Activated T-helper 1 cell treated with Interleukin-2 at 50 U/mL for 16 hours (primary cell): ENCODE measurements around the gene ARHGAP45.
"Not testable (repeated sequence)": the region's sequence is repeated elsewhere in the genome, so short reads cannot be mapped to it uniquely, and the experiment has no call there.

Experiments
- DNase-seq: peaks from one replicate; pipeline ENCODE4 v3.0.0-alpha.2; 2020; ENCODE audit warnings: low read depth

Gene ARHGAP45, protein sequence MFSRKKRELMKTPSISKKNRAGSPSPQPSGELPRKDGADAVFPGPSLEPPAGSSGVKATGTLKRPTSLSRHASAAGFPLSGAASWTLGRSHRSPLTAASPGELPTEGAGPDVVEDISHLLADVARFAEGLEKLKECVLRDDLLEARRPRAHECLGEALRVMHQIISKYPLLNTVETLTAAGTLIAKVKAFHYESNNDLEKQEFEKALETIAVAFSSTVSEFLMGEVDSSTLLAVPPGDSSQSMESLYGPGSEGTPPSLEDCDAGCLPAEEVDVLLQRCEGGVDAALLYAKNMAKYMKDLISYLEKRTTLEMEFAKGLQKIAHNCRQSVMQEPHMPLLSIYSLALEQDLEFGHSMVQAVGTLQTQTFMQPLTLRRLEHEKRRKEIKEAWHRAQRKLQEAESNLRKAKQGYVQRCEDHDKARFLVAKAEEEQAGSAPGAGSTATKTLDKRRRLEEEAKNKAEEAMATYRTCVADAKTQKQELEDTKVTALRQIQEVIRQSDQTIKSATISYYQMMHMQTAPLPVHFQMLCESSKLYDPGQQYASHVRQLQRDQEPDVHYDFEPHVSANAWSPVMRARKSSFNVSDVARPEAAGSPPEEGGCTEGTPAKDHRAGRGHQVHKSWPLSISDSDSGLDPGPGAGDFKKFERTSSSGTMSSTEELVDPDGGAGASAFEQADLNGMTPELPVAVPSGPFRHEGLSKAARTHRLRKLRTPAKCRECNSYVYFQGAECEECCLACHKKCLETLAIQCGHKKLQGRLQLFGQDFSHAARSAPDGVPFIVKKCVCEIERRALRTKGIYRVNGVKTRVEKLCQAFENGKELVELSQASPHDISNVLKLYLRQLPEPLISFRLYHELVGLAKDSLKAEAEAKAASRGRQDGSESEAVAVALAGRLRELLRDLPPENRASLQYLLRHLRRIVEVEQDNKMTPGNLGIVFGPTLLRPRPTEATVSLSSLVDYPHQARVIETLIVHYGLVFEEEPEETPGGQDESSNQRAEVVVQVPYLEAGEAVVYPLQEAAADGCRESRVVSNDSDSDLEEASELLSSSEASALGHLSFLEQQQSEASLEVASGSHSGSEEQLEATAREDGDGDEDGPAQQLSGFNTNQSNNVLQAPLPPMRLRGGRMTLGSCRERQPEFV

GRCh38 chr19:1066748-1067340, at the start of gene ARHGAP45:
Gene ARHGAP45 (plus strand): TSS chr19:1067167. CDS start chr19:1067406, 239 bp downstream.
- DNase-seq = peak; percentile 83

GRCh38 chr19:1017906-1018305, 49.1 kb upstream of the ARHGAP45 start:
- no peak for DNase-seq

DNA sequence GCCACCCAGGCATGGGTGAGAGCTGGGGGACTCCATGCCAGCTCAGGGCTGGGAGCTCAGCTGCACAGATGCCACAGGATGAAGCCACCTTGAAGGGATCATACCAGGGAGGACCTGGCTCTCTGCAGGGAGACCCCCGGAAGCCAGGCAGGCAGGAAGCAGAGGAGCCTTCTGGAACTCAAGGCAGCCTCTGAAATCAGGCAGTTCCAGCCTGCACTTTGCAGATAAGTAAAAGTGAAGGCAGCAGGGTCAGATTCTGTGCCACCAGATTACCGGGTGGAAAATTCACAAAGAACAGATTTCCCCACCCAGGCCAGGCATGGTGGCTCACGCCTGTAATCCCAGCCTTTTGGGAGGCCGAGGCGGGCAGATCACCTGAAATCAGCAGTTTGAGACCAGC, 48.6 kb upstream of the ARHGAP45 start:
- no peak for DNase-seq

DNA sequence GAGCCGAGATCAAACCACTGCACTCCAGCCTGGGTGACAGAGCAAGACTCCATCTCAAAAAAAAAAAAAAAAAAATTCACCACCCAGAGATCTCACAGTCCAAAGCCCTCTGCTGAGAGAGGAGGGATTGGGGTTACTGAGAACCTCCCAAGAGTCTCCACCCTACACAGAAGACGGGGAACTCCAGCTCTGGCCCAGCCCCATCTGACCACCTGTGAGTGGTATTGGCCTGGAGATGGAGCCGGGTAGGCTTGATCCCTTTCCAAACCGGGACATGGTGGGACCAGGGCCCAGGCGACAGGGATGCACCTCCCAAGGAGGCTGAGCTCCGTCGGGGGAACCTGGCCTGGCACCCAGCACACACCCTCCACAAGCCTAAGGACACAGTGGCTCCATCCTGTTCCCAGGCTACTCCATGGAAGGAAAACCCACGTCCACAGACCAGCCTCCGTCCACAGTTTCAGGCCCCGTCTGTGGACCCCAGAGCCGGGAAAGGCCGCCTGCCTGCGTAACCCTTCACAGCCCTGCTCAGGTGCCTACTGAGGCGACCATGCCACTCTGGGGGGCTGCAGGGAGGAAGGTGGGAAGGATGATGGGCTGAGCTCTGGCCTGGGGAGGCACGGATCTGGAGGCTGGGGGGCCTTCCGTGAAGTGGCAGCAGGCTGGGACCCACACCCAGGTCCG, 47.9 kb upstream of the ARHGAP45 start:
- no peak for DNase-seq

DNA sequence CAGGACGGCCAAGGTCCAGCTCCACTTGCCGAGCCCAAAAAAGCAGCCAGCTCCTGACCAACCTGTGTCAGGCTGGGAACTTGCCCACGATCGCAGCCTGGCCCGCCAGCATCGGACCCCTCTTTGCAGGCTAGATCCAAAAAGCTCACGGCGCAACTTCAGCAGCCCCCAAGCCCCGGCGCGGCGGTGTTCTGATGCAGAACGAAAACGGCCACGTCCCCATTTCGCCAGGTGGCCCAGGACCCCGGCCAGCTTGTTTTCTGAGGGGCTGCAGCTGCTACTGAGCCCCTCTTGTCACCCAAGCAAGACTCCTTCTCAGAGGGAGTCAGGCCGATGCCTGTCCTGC, 47.4 kb upstream of the ARHGAP45 start:
- no peak for DNase-seq

DNA sequence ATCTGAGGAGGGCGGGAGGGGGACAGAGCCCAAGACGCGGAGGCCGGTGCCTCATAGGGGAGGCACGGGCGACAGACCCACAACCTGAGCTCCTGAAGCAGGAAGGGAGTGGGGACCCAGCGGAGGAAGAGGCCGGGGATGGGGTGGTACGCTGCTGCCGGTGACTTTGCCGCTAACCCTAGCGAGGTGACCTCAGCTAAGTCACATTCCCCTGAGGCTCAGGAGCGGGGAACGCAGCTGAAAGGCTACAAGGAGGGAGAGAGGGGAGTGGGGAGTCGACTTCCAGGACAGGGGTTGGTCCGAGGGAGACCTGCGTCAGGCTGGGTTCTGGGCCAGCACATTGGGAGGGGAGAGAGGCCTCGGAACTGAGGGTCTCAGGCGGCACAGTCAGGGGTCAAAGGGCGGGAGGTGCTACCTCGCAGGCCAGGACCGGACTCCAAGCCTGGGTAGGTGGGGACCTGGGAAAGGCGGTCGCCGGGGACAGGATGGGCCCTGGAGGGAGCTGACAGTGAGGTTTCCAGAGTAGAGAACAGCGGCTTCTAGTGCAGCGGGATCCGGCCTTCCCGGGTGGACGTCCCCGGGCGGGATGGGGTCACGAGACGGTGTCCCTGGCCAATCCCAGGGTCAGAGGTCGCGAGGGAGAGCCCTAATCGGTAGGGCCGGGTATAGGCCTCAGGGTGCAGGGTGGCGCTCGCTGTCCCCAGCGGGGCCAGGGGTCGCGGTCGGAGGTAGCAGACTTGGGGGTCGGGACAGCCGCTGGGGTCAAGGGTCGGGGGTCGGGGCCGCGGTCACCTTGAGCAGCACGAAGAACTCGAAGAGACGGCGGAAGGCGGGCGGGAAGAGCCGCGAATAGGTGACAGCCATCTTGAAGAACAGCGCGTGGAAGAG, 46.7 kb upstream of the ARHGAP45 start:
- DNase-seq = no peak

DNA sequence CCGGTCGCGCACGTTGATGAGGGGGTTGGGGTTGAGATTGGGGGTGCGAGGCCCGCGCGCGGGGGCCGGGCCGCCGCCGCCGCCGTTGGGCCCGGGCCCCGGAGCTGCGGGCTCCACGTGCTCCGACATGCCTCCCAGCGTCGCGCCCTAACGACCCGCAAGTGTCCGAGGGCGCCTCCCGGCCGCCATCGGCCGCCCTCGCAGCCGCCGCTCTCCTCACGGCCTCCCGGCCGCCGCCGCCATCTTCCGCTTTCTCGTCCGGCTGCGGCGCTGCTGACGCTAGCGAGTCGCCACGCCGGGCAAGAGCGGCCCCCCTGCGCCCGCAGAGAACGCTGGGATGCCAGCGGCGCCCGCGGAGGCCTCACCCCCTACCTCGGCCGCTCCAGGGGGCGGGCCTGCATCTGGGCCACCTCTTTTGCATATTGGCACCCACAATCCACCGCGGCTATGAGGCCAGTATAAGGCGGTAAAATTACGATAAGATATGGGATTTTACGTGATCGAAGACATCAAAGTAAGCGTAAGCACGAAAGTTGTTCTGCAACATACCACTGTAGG, 46.0 kb upstream of the ARHGAP45 start, which contains the start of gene TMEM259:
TMEM259 (minus strand) TSS at position 256 of the 558 bp plus-strand sequence; CDS start at position 129, 127 bp downstream.
- DNase-seq = peak; percentile 98

DNA sequence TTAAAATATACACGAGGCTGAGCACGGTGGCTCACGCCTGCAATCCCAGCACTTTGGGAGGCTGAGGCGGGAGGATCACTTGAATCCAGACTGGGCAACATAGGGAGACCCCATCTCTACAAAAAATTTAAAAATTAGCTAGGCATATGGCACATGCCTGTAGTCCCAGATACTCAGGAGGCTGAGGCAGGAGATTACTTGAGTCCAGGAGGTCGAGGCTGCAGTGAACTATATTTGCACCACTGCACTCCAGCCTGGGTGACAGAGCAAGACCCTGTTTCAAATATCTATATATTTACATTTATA, 43.1 kb upstream of the ARHGAP45 start:
- not testable (repeated sequence) for DNase-seq

DNA sequence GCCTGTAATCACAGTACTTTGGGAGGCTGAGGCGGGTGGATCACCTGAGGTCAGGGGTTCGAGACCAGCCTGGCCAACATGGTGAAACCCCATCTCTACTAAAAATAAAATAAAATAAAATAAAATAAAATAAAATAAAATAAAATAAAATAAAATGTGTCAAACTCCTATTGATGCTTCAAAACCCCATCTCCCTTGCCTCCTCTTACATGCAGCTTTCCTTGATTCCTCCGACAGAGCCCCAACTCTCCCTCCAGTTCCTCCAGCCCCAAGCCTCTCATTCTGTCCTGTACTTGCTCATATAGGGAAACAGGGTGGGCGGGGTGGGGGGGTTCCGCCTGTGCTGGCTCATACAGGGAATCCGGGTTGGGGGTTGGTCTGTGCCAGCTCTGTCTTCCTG, 41.9 kb upstream of the ARHGAP45 start:
- not testable (repeated sequence) for DNase-seq

- DNase-seq = peak; percentile 50
Observed at GRCh38 chr19:1025960-1026782, 40.8 kb upstream of the ARHGAP45 start, which contains the start of gene CNN2. Gene CNN2 (plus strand): TSS chr19:1026608. CDS start chr19:1026662, 54 bp downstream.

GRCh38 chr19:1026783-1027649, 40.0 kb upstream of the ARHGAP45 start:
- DNase-seq = no peak

DNA sequence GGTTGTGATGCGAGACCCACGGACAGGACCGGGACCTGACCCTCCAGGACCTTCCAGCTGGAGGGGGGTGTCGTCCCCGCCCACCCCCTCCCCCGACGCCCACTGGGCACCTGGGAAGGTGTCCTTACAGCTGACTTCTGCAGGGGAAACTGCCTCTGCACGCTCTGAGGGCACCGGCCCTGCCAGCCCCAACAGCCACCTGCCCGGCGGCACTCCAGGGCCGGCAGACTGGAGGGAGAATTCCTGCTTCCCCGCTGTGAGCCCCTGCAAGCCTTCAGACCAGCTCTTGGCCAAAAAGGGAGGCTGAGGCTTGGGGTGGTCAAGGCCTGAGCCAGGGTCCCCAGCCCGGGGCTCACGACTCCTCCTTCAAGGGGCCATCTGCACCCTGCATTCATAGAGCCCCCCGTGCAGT, 39.3 kb upstream of the ARHGAP45 start:
- no peak for DNase-seq

- DNase-seq = peak; percentile 64
Observed at GRCh38 chr19:1028062-1028926, 38.7 kb upstream of the ARHGAP45 start.

DNA sequence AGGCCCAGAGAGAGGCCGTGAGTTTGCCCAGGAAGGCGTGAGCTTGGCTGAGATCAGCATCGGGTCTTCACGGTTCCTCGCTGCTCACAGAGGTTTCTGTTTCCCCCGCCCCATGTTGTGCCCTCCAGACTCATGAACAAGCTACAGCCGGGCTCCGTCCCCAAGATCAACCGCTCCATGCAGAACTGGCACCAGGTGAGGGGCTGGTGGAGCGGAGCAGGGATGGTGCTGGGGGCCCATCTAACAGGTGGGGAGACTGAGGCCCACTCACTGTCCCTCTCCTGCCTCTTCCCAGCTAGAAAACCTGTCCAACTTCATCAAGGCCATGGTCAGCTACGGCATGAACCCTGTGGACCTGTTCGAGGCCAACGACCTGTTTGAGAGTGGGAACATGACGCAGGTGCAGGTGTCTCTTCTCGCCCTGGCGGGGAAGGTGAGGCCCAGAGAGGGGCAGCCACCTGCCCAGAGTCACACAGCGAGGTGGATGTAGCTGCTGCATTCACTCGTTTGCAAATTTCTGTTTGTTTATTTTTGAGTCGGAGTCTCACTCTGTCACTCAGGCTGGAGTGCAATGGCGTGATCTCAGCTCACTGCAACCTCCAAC, 34.6 kb upstream of the ARHGAP45 start:
- no peak for DNase-seq

GRCh38 chr19:1035998-1036621, 30.9 kb upstream of the ARHGAP45 start:
- DNase-seq = no peak

DNA sequence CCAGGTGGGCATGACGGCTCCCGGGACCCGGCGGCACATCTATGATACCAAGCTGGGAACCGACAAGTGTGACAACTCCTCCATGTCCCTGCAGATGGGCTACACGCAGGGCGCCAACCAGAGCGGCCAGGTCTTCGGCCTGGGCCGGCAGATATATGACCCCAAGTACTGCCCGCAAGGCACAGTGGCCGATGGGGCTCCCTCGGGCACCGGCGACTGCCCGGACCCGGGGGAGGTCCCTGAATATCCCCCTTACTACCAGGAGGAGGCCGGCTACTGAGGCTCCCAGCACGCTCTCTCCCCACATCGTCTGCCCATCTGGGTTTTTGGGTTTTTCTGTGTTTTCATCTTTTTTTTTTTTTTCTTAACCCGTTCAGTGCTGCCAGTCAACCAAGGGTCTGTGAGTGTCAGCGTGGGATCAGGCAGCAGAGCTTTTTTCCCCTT, 29.3 kb upstream of the ARHGAP45 start:
- DNase-seq = no peak
